H1 (cell line): ENCODE results near the gene C2CD4B.

Source experiments
- CBX5 ChIP-seq: fragments of 300-800, 300-1000 bp; sonication (generic); IDR thresholded peaks from 2 replicates; pipeline ENCODE4 v1.7.1; 2016; ENCODE audit warnings: antibody characterized with exemption, low read length, low read depth
- TF ChIP-seq, protein P1 (sequence below): IDR thresholded peaks from 2 replicates; pipeline ENCODE4 v1.6.1; 2011; ENCODE audit warnings: low read depth, mild to moderate bottlenecking, low read length; ENCODE audit not compliant: insufficient read depth
- TF ChIP-seq, protein P2 (sequence below), 3 experiments: IDR thresholded peaks; 1 replicate in 2 of 3; 2 replicates in 1 of 3; pipeline versions ENCODE4 v1.5.1 to v1.6.1; 2011; ENCODE audit warnings: low read length in 3 of 3, mild to moderate bottlenecking in 3 of 3, inconsistent platforms in 2 of 3, low read depth in 1 of 3, moderate library complexity in 1 of 3; ENCODE audit not compliant: insufficient read depth in 1 of 3; ENCODE audit errors: control extremely low read depth in 1 of 3

DNA sequence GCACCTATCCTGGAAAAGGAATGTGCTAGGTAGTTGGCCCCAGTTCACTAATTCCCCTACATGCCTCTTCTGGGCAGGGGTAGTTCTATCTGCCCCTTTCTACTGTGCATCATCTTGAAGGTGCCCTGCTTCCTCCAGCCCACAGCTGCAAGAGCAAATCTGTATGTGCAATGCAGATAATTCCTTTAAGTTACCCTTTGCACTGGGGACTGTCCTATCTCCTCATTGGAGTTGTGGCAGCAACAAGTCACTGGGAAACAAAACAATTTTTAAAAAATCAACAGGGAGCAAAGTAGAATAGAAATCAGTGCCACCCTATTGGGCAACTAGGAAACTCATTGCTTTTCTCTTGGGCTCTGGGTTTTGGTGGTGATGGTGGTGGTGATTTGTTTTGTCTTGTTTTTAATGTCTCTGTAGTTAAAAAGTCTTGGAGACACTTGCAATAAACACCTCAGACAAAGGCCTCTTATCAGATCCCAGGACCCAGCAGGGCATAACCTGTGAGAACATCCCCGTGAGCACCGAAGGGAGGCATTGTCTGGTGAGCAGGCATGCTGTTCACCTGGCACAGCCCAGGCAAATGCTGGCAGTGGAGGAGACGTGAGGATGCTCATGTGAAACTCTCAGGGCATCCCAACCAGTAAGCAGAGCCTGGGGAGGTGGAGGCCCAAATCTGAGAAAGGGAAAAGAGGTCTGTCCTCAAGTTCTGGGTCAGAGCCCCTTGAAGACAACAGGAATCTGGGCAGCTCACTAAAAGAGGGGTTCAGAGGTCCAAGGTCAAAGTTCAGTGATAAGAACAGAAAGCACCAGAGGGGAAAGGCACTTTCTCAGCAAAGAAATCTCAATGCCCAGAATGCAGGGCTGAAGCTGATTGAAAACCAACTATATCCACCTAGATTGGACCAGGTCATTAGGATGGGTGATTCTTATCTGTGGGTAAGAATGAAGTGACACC lies 27.9 kb downstream of the C2CD4B start:
- TF ChIP-seq, protein P1, sequence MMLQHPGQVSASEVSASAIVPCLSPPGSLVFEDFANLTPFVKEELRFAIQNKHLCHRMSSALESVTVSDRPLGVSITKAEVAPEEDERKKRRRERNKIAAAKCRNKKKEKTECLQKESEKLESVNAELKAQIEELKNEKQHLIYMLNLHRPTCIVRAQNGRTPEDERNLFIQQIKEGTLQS, result no peak
- TF ChIP-seq, protein P2, sequence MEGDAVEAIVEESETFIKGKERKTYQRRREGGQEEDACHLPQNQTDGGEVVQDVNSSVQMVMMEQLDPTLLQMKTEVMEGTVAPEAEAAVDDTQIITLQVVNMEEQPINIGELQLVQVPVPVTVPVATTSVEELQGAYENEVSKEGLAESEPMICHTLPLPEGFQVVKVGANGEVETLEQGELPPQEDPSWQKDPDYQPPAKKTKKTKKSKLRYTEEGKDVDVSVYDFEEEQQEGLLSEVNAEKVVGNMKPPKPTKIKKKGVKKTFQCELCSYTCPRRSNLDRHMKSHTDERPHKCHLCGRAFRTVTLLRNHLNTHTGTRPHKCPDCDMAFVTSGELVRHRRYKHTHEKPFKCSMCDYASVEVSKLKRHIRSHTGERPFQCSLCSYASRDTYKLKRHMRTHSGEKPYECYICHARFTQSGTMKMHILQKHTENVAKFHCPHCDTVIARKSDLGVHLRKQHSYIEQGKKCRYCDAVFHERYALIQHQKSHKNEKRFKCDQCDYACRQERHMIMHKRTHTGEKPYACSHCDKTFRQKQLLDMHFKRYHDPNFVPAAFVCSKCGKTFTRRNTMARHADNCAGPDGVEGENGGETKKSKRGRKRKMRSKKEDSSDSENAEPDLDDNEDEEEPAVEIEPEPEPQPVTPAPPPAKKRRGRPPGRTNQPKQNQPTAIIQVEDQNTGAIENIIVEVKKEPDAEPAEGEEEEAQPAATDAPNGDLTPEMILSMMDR (IDR thresholded peaks at IDR 0.05; ENCODE audit: control extremely low read depth in 1 of 3, insufficient read depth in 1 of 3, low read depth in 1 of 3, low read length in 3 of 3), result no peak
- no peak for TF ChIP-seq CBX5
